WTC11 (cell line): Measurements from ENCODE around the gene RASIP1. TPM values are rescaled to one million over a fixed set of nuclear protein-coding genes. Genes with fewer than 3 reads are reported as not detected.
A peak's percentile ranks its signal among the peaks of the same experiment; 100 is the strongest.

Source experiments
- ATAC-seq: fragments of 200-7000 bp; cut with Tn5 transposase; 2 replicates; pipeline ENCODE4 v1.10.0; 2021; ENCODE audit warnings: mild to moderate bottlenecking, moderate library complexity
- CTCF ChIA-PET: fragments of 300-600 bp; sonication (Branson Sonifier 250); formaldehyde crosslinking; loops from one replicate; lab custom pipeline; 2021; ENCODE audit warnings: antibody characterized with exemption; lab: Charles Lee
- POLR2A ChIA-PET: fragments of 350-600 bp; sonication (Branson Sonifier 250); formaldehyde crosslinking; loops from one replicate; lab custom pipeline; 2021; ENCODE audit warnings: antibody characterized with exemption; lab: Charles Lee
- DNase-seq: peaks from one replicate; pipeline ENCODE4 v3.0.0; 2021; ENCODE audit warnings: low spot score
- H3K27ac Mint-ChIP-seq: 2 replicates; pipeline ENCODE4 v1.8.0; 2021; ENCODE audit warnings: mixed read lengths
- H3K27me3 Mint-ChIP-seq: 2 replicates; pipeline ENCODE4 v1.8.0; 2021; ENCODE audit warnings: low read depth, mild to moderate bottlenecking, moderate library complexity, mixed read lengths
- H3K36me3 Mint-ChIP-seq: 2 replicates; pipeline ENCODE4 v1.8.0; 2021; ENCODE audit warnings: mixed read lengths
- H3K4me1 Mint-ChIP-seq: 2 replicates; pipeline ENCODE4 v1.8.0; 2022; ENCODE audit warnings: mixed read lengths
- H3K4me3 Mint-ChIP-seq: 2 replicates; pipeline ENCODE4 v1.8.0; 2021; ENCODE audit warnings: mild to moderate bottlenecking, moderate library complexity, mixed read lengths
- H3K9me3 Mint-ChIP-seq: 2 replicates; pipeline ENCODE4 v1.8.0; 2021; ENCODE audit warnings: mixed read lengths
- ARID4B ChIP-seq: sonication (generic); formaldehyde crosslinking; IDR thresholded peaks from 2 replicates; pipeline ENCODE4 v1.8.0; 2023; ENCODE audit warnings: missing genetic modification reagents, mild to moderate bottlenecking, borderline replicate concordance
- CBFB ChIP-seq: sonication (generic); formaldehyde crosslinking; IDR thresholded peaks from 2 replicates; pipeline ENCODE4 v1.8.1; 2022; ENCODE audit warnings: mild to moderate bottlenecking, low read depth, missing genetic modification reagents
- CREB1 ChIP-seq: sonication (generic); formaldehyde crosslinking; IDR thresholded peaks from 2 replicates; pipeline ENCODE4 v1.8.0; 2023; ENCODE audit warnings: mild to moderate bottlenecking, missing genetic modification reagents
- EMX1 ChIP-seq: fragments of 250-450 bp; sonication (Bioruptor Pico); IDR thresholded peaks from 2 replicates; pipeline ENCODE4 v1.8.0; 2021; ENCODE audit warnings: mild to moderate bottlenecking
- ESRRA ChIP-seq: sonication (generic); formaldehyde crosslinking; IDR thresholded peaks from 2 replicates; pipeline ENCODE4 v1.8.1; 2022; ENCODE audit warnings: mild to moderate bottlenecking, missing genetic modification reagents, borderline replicate concordance
- MAX ChIP-seq: sonication (generic); formaldehyde crosslinking; IDR thresholded peaks from 2 replicates; pipeline ENCODE4 v1.8.0; 2022; ENCODE audit warnings: mild to moderate bottlenecking, missing genetic modification reagents
- MYBL2 ChIP-seq: sonication (generic); formaldehyde crosslinking; IDR thresholded peaks from 2 replicates; pipeline ENCODE4 v1.8.1; 2023; ENCODE audit warnings: mild to moderate bottlenecking, moderate library complexity, missing genetic modification reagents
- NFE2L1 ChIP-seq: sonication (generic); formaldehyde crosslinking; IDR thresholded peaks from 2 replicates; pipeline ENCODE4 v1.8.1; 2023; ENCODE audit warnings: missing genetic modification reagents
- NFYB ChIP-seq: sonication (generic); formaldehyde crosslinking; conservative IDR thresholded peaks from 2 replicates; pipeline ENCODE4 v1.8.0; 2022; ENCODE audit warnings: low read depth, missing genetic modification reagents
- TEAD1 ChIP-seq: sonication (generic); formaldehyde crosslinking; IDR thresholded peaks from 2 replicates; pipeline ENCODE4 v1.8.0; 2022; ENCODE audit warnings: mild to moderate bottlenecking, missing genetic modification reagents
- ZBTB43 ChIP-seq: sonication (generic); formaldehyde crosslinking; IDR thresholded peaks from 2 replicates; pipeline ENCODE4 v1.8.1; 2023; ENCODE audit warnings: mild to moderate bottlenecking, missing genetic modification reagents
- ZNF138 ChIP-seq: sonication (generic); formaldehyde crosslinking; conservative IDR thresholded peaks from 2 replicates; pipeline ENCODE4 v1.8.1; 2022; ENCODE audit warnings: mild to moderate bottlenecking, moderate library complexity, missing genetic modification reagents
- ZNF219 ChIP-seq: sonication (generic); formaldehyde crosslinking; IDR thresholded peaks from 2 replicates; pipeline ENCODE4 v1.8.0; 2023; ENCODE audit warnings: missing genetic modification reagents, mild to moderate bottlenecking, borderline replicate concordance
- ZNF232 ChIP-seq: sonication (generic); formaldehyde crosslinking; IDR thresholded peaks from 2 replicates; pipeline ENCODE4 v1.8.0; 2022; ENCODE audit warnings: mild to moderate bottlenecking, missing genetic modification reagents
- ZNF512 ChIP-seq: sonication (generic); formaldehyde crosslinking; IDR thresholded peaks from 2 replicates; pipeline ENCODE4 v1.8.1; 2022; ENCODE audit warnings: missing genetic modification reagents, borderline replicate concordance
- ZSCAN18 ChIP-seq: fragments of 250-450 bp; sonication (Bioruptor Pico); IDR thresholded peaks from 2 replicates; pipeline ENCODE4 v2.1.2; 2022; ENCODE audit warnings: mild to moderate bottlenecking, moderate library complexity
- total RNA-seq: library from RNA; stranded (reverse); gene quantifications from 3 replicates; pipeline ENCODE4 v1.2.3, GENCODE V29; 2021

RASIP1 gene
- total RNA-seq, 1 experiment from 2014 or later, result 4.4 TPM

- Mint-ChIP-seq H3K4me3 (peak overlapping the region; percentile 71), H3K27me3 (peaks cover 22% of the 10 kb centered on the region), H3K27ac (peak overlapping the region; percentile 97), H3K4me1 (peaks cover 28% of the 10 kb centered on the region), H3K36me3 (peaks cover 16% of the 10 kb centered on the region; the same call in 1 of the 2 replicates), H3K9me3 (no peaks in the 10 kb centered on the region)
- no peak for ATAC-seq
- ChIA-PET POLR2A (interaction anchor here (1.1 to 1.5 kb wide), 3 partner anchors 21 to 50 kb away, joined by 3 to 5 read pairs (median 5); partner anchors contain the start of gene FUT2), CTCF (interaction anchor here (1.0 to 3.4 kb wide), 9 partner anchors 8 to 247 kb away, joined by 3 to 14 read pairs (median 5); partner anchors contain the start of genes CA11, FUT2, GYS1 and RUVBL2)
- no peak for TF ChIP-seq ZNF512 (CRISPR knock-in tag)
- no peak for TF ChIP-seq ZBTB43
- no peak for TF ChIP-seq CBFB
- no peak for TF ChIP-seq ZNF138 (CRISPR knock-in tag)
- TF ChIP-seq ARID4B (CRISPR knock-in tag), result no peak
- TF ChIP-seq ZSCAN18, result no peak
- no peak for TF ChIP-seq ZNF219 (CRISPR knock-in tag)
- TF ChIP-seq TEAD1, result no peak
- TF ChIP-seq ZNF232 (CRISPR knock-in tag), result no peak
- TF ChIP-seq ESRRA (CRISPR knock-in tag), result no peak
- no peak for TF ChIP-seq EMX1
- TF ChIP-seq NFE2L1 (CRISPR knock-in tag), result no peak
- no peak for TF ChIP-seq MYBL2 (CRISPR knock-in tag)
- no peak for TF ChIP-seq NFYB (CRISPR knock-in tag)
- DNase-seq, result no peak
Measured at GRCh38 chr19:48746110-48746509, 5.7 kb upstream of the RASIP1 start.

GRCh38 chr19:48745208-48745995 is 5.0 kb upstream of the RASIP1 start:
- Mint-ChIP-seq H3K27ac (peak overlapping the region; percentile 79; the same call in 1 of the 2 replicates), H3K36me3 (peaks cover 11% of the 10 kb centered on the region; the same call in 1 of the 2 replicates), H3K9me3 (no peaks in the 10 kb centered on the region), H3K27me3 (peaks cover 29% of the 10 kb centered on the region), H3K4me1 (peaks cover 29% of the 10 kb centered on the region), H3K4me3 (peak overlapping the region; percentile 71)
- CTCF ChIA-PET, result interaction anchor here (1.3 to 3.4 kb wide), 3 partner anchors 100 to 248 kb away, joined by 3 to 11 read pairs (median 5); partner anchors contain the start of genes CA11, GYS1 and RUVBL2
- no peak for TF ChIP-seq MAX
- TF ChIP-seq CBFB, result no peak
- no peak for TF ChIP-seq CREB1
- peak; percentile 55 for ATAC-seq
- POLR2A ChIA-PET, result interaction anchor here (1.1 to 1.5 kb wide), 2 partner anchors 20 to 34 kb away, joined by 3 to 5 read pairs; no protein-coding TSS in a partner anchor
- DNase-seq, result peak; percentile 70
